C4-2B (cell line): Measurements from ENCODE around the gene TMED4.

Source experiments
- CTCF ChIP-seq: fragments of 450-650 bp; conservative IDR thresholded peaks from 2 replicates; pipeline ENCODE4 v1.5.1; 2017; ENCODE audit warnings: mild to moderate bottlenecking
- ZFX ChIP-seq: fragments of 450-650 bp; IDR thresholded peaks from 2 replicates; pipeline ENCODE4 v1.6.1; 2017

- TF ChIP-seq CTCF: no peak
- no peak for TF ChIP-seq ZFX
Measured at GRCh38 chr7:44621750-44622103, 39.7 kb upstream of the TMED4 start.
